Hepatocyte (in vitro differentiated cells): ENCODE results near the gene YEATS2. TPM values are rescaled to one million over a fixed set of nuclear protein-coding genes. Genes with fewer than 3 reads are reported as not detected.

Source experiments
- DNase-seq: peaks from one replicate; pipeline ENCODE4 v3.0.0-alpha.2; 2016; ENCODE audit warnings: low spot score
- H2AFZ ChIP-seq: fragments of 200-600 bp; sonication (generic); 2 replicates; pipeline ENCODE4 v1.6.0; 2016; ENCODE audit warnings: antibody characterized with exemption, mild to moderate bottlenecking
- H3K27ac ChIP-seq: fragments of 200-600 bp; sonication (generic); 2 replicates; pipeline ENCODE4 v1.5.1; 2016; ENCODE audit warnings: mild to moderate bottlenecking
- H3K27me3 ChIP-seq: fragments of 200-600 bp; sonication (generic); 2 replicates; pipeline ENCODE4 v1.6.1; 2016
- H3K36me3 ChIP-seq: fragments of 200-600 bp; sonication (generic); replicated peaks from 2 replicates; pipeline ENCODE4 v1.5.1; 2016; ENCODE audit warnings: low read depth; ENCODE audit not compliant: insufficient read depth
- H3K4me1 ChIP-seq: fragments of 200-600 bp; sonication (generic); 2 replicates; pipeline ENCODE4 v1.5.1; 2016; ENCODE audit warnings: mild to moderate bottlenecking, moderate library complexity; ENCODE audit not compliant: insufficient read depth
- H3K4me2 ChIP-seq: fragments of 200-600 bp; sonication (generic); 2 replicates; pipeline ENCODE4 v1.6.0; 2016
- H3K4me3 ChIP-seq: fragments of 200-600 bp; sonication (generic); 2 replicates; pipeline ENCODE4 v1.5.1; 2016; ENCODE audit warnings: mild to moderate bottlenecking
- H3K79me2 ChIP-seq: fragments of 200-600 bp; sonication (generic); 2 replicates; pipeline ENCODE4 v1.6.0; 2017; ENCODE audit warnings: mild to moderate bottlenecking
- H3K9me2 ChIP-seq: fragments of 200-600 bp; sonication (generic); replicated peaks from 2 replicates; pipeline ENCODE4 v1.6.0; 2017; ENCODE audit warnings: mild to moderate bottlenecking; ENCODE audit not compliant: insufficient read depth
- H3K9me3 ChIP-seq: fragments of 200-600 bp; sonication (generic); 2 replicates; pipeline ENCODE4 v1.5.1; 2016; ENCODE audit warnings: low read depth, mild to moderate bottlenecking
- H4K20me1 ChIP-seq: fragments of 200-600 bp; sonication (generic); 2 replicates; pipeline ENCODE4 v1.6.0; 2016; ENCODE audit warnings: mild to moderate bottlenecking; ENCODE audit not compliant: insufficient read depth, poor library complexity, severe bottlenecking
- CTCF ChIP-seq: fragments of 200-600 bp; sonication (generic); IDR thresholded peaks from 2 replicates; pipeline ENCODE4 v1.5.1; 2016; ENCODE audit warnings: antibody characterized with exemption, mild to moderate bottlenecking; ENCODE audit not compliant: poor library complexity
- EZH2 ChIP-seq: fragments of 200-600 bp; sonication (generic); IDR thresholded peaks from 2 replicates; pipeline ENCODE4 v1.6.1; 2016; ENCODE audit warnings: antibody characterized with exemption, mild to moderate bottlenecking, borderline replicate concordance
- EZH2phosphoT487 ChIP-seq: fragments of 200-600 bp; sonication (generic); IDR thresholded peaks from one replicate; pipeline ENCODE4 v1.6.1; 2018; ENCODE audit warnings: antibody characterized with exemption, mild to moderate bottlenecking, low read depth, moderate library complexity; ENCODE audit not compliant: unreplicated experiment, severe bottlenecking
- WGBS: methylation state at CpG from one replicate; pipeline ENCODE4 v1.1.6; 2016; ENCODE audit warnings: low lambda C conversion rate; ENCODE audit errors: missing lambda C conversion rate; 5-methylcytosine and 5-hydroxymethylcytosine counted together
- polyA plus RNA-seq: library from polyadenylated mRNA; unstranded; fragments of >200 nt; fragmentation: Nextera tagmentation; extraction: Ambion mirVana; gene quantifications from 2 replicates; pipeline ENCODE4 v1.2.1, GENCODE V29; 2016
- total RNA-seq: library from RNA; depleted of rRNA; stranded (reverse); fragments of >200 nt; gene quantifications from 2 replicates; pipeline ENCODE4 v1.2.3, GENCODE V29; 2014

The YEATS2 gene
- total and polyA plus RNA-seq, 2 experiments from 2014 or later = 12.5 to 21.5 TPM

- Histone ChIP-seq H2AFZ (no peak overlapping the region), H3K4me3 (no peak overlapping the region), H3K4me2 (no peak overlapping the region), H3K27ac (no peak overlapping the region), H3K4me1 (no peaks in the 10 kb centered on the region), H3K27me3 (no peaks in the 10 kb centered on the region), H4K20me1 (no peaks in the 10 kb centered on the region), H3K9me2 (no peaks in the 10 kb centered on the region), H3K36me3 (no peaks in the 10 kb centered on the region), H3K9me3 (no peaks in the 10 kb centered on the region), H3K79me2 (no peaks in the 10 kb centered on the region)
- DNase-seq = no peak
- 95% methylated on average over 25 of the region's 25 CpGs for WGBS
- TF ChIP-seq EZH2phosphoT487 = no peak
- TF ChIP-seq CTCF = no peak
- no peak for TF ChIP-seq EZH2
Measured at GRCh38 chr3:183818706-183819624, 121.4 kb downstream of the YEATS2 start.

DNA sequence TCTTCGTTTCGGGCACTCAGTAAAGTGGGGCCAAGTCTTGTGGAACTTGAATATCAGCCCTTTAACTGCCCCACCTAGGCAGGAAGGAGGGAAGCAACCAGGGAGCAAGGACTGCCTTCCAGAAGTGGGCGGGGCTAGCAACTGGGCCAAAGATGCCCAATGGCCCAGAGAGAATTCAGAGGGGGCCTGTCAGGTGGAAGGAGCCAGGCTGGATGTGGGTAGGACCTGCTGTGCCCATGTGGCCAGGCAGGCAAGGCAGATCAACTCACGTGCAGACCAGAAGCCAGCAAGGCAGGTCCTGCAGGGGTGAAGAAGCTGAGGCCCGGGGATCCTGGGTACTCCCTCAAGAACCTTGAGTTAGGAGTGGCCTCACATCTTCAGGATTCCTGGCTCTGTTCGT is 122.2 kb downstream of the YEATS2 start:
- 89% methylated on average over 6 of the region's 6 CpGs for WGBS
- H3K4me2 ChIP-seq = no peak overlapping the region
- no peak overlapping the region for H3K4me3 ChIP-seq
- no peaks in the 10 kb centered on the region for H3K9me2 ChIP-seq
- DNase-seq = no peak
- H4K20me1 ChIP-seq = no peaks in the 10 kb centered on the region
- peaks cover 8% of the 10 kb centered on the region for H3K4me1 ChIP-seq
- no peak overlapping the region for H3K27ac ChIP-seq
- H3K79me2 ChIP-seq = no peaks in the 10 kb centered on the region
- no peak for TF ChIP-seq CTCF
- no peak for TF ChIP-seq EZH2
- TF ChIP-seq EZH2phosphoT487 = no peak
- no peaks in the 10 kb centered on the region for H3K9me3 ChIP-seq
- H3K36me3 ChIP-seq = no peaks in the 10 kb centered on the region
- H2AFZ ChIP-seq = no peak overlapping the region
- H3K27me3 ChIP-seq = no peaks in the 10 kb centered on the region

GRCh38 chr3:183822631-183823030 is 125.0 kb downstream of the YEATS2 start:
- 80% methylated on average over 13 of the region's 13 CpGs for WGBS

More at GRCh38 chr3:183822631-183823030, 125.0 kb downstream of the YEATS2 start:
- Histone ChIP-seq H3K9me2 (no peaks in the 10 kb centered on the region), H3K36me3 (no peaks in the 10 kb centered on the region), H3K4me3 (no peak overlapping the region), H3K79me2 (no peaks in the 10 kb centered on the region), H3K4me2 (no peak overlapping the region), H3K4me1 (peaks cover 8% of the 10 kb centered on the region), H4K20me1 (no peaks in the 10 kb centered on the region), H2AFZ (no peak overlapping the region), H3K27ac (no peak overlapping the region), H3K9me3 (no peaks in the 10 kb centered on the region), H3K27me3 (no peaks in the 10 kb centered on the region)
- TF ChIP-seq EZH2 (no peak), EZH2phosphoT487 (no peak), CTCF (no peak)
- DNase-seq = no peak
